Suprapubic skin (tissue), 4 donors: ENCODE results near the gene PLPP7. TPM values are rescaled to one million over a fixed set of nuclear protein-coding genes. Genes with fewer than 3 reads are reported as not detected.
"Not testable (repeated sequence)": the region's sequence is repeated elsewhere in the genome, so short reads cannot be mapped to it uniquely, and the experiment has no call there.

Source experiments
- DNase-seq, 2 donors: peaks; one replicate each; pipeline ENCODE4 v3.0.0-alpha.2; 2019; ENCODE audit warnings: low spot score in 2 of 2
- H3K27ac ChIP-seq: fragments of 200-600 bp; sonication (generic); one replicate; pipeline ENCODE4 v1.5.1; 2019
- H3K27me3 ChIP-seq: fragments of 200-600 bp; sonication (generic); one replicate; pipeline ENCODE4 v1.5.1; 2019
- H3K36me3 ChIP-seq: fragments of 200-600 bp; sonication (generic); one replicate; pipeline ENCODE4 v1.5.1; 2019
- H3K4me1 ChIP-seq: fragments of 200-600 bp; sonication (generic); one replicate; pipeline ENCODE4 v1.5.1; 2019
- H3K4me3 ChIP-seq: fragments of 200-600 bp; sonication (generic); one replicate; pipeline ENCODE4 v1.5.1; 2019; ENCODE audit warnings: mild to moderate bottlenecking
- H3K9me3 ChIP-seq: fragments of 200-600 bp; sonication (generic); one replicate; pipeline ENCODE4 v1.5.1; 2019
- EP300 ChIP-seq: sonication (generic); formaldehyde crosslinking; IDR thresholded peaks from one replicate; pipeline ENCODE4 v1.6.1; 2017; ENCODE audit warnings: antibody characterized with exemption
- POLR2A ChIP-seq, 2 donors: fragments of 450-650 bp; IDR thresholded peaks; one replicate each; pipeline ENCODE4 v1.6.1; 2017; ENCODE audit warnings: antibody characterized with exemption in 2 of 2, mild to moderate bottlenecking in 2 of 2, moderate library complexity in 2 of 2
- POLR2AphosphoS5 ChIP-seq, 3 donors: sonication (generic); formaldehyde crosslinking; IDR thresholded peaks; one replicate each; pipeline ENCODE4 v1.6.1; 2017; ENCODE audit warnings: antibody characterized with exemption in 3 of 3
- WGBS: methylation state at CpG from one replicate; pipeline ENCODE4 v1.1.5; 2018; 5-methylcytosine and 5-hydroxymethylcytosine counted together
- total RNA-seq, 4 donors: library from RNA; depleted of rRNA; stranded (reverse); fragments of >200 nt; gene quantifications; one replicate each; pipeline ENCODE4 v1.1.0, GENCODE V29; 2016
- TF ChIP-seq, protein P1 (sequence below), 2 donors: fragments of 200-600 bp in 1 of 2; fragments of 450-650 bp in 1 of 2; sonication (generic) in 1 of 2; IDR thresholded peaks; one replicate each; pipeline ENCODE4 v1.5.1; 2016 to 2019; ENCODE audit warnings: antibody characterized with exemption in 2 of 2, mild to moderate bottlenecking in 1 of 2, moderate library complexity in 1 of 2

The PLPP7 gene
- total RNA-seq, 4 donors from 2014 or later, result 0.80 to 1.1 (median 0.92) TPM

DNA sequence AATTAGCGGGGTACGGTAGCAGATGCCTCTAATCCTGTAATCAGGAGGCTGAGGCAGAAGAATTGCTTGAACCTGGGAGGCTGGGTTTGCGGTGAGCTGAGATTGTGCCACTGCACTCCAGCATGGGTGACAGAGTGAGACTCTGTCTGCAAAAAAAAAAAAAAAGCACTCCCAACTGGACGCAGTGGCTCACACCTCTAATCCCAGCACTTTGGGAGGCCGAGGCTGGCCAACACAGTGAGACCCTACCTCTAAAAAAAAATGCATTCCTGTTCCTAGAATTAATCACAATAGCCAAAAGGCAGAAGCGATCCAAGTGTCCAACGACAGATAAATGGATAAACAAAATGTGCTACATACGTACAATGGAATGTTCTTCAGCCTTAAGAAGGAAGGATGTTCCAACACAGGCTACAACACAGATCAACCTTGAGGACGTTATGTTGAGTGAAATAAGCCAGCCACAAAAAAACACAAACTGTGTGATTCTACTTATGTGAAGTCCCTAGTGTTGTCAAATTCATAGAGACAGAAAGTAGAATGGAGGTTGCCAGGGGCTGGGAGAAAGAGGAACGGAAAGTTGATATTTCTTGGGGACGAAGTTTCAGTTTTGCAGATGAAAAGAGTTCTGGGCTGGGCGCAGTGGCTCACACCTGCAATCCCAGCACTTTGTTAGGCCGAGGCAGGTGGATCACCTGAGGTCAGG is 27.0 kb upstream of the PLPP7 start:
- no peak for DNase-seq
- Histone ChIP-seq H3K4me3 (no peak overlapping the region), H3K4me1 (peaks cover 10% of the 10 kb centered on the region), H3K27ac (no peak overlapping the region), H3K36me3 (peaks cover 18% of the 10 kb centered on the region), H3K9me3 (no peaks in the 10 kb centered on the region), H3K27me3 (no peaks in the 10 kb centered on the region)
- no peak for TF ChIP-seq POLR2A (IDR thresholded peaks at IDR 0.05)
- no peak for TF ChIP-seq POLR2AphosphoS5 (IDR thresholded peaks at IDR 0.05)
- TF ChIP-seq, protein P1, sequence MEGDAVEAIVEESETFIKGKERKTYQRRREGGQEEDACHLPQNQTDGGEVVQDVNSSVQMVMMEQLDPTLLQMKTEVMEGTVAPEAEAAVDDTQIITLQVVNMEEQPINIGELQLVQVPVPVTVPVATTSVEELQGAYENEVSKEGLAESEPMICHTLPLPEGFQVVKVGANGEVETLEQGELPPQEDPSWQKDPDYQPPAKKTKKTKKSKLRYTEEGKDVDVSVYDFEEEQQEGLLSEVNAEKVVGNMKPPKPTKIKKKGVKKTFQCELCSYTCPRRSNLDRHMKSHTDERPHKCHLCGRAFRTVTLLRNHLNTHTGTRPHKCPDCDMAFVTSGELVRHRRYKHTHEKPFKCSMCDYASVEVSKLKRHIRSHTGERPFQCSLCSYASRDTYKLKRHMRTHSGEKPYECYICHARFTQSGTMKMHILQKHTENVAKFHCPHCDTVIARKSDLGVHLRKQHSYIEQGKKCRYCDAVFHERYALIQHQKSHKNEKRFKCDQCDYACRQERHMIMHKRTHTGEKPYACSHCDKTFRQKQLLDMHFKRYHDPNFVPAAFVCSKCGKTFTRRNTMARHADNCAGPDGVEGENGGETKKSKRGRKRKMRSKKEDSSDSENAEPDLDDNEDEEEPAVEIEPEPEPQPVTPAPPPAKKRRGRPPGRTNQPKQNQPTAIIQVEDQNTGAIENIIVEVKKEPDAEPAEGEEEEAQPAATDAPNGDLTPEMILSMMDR (IDR thresholded peaks at IDR 0.05), result no peak
- TF ChIP-seq EP300, result no peak
- 87% methylated on average over 13 of the region's 13 CpGs for WGBS

DNA sequence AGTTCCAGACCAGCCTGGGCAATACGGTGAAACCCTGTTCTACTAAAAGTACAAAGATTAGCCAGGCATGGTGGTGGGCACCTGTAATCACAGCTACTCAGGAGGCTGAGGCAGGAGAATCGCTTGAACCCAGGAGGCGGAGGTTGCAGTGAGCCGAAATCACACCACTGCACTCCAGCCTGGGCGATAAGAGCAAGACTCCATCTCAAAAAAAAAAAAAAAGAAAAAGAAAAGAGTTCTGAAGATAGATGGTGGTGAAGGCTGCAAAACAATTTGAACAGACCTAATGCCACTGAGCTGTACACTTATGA is 26.5 kb upstream of the PLPP7 start:
- H3K4me3 ChIP-seq, DNase-seq, H3K27ac ChIP-seq, H3K27me3 ChIP-seq, H3K9me3 ChIP-seq: not testable (repeated sequence)
- WGBS, result 87% methylated on average over 5 of the region's 5 CpGs
- H3K36me3 ChIP-seq, result peaks cover 18% of the 10 kb centered on the region
- H3K4me1 ChIP-seq, result peaks cover 10% of the 10 kb centered on the region

DNA sequence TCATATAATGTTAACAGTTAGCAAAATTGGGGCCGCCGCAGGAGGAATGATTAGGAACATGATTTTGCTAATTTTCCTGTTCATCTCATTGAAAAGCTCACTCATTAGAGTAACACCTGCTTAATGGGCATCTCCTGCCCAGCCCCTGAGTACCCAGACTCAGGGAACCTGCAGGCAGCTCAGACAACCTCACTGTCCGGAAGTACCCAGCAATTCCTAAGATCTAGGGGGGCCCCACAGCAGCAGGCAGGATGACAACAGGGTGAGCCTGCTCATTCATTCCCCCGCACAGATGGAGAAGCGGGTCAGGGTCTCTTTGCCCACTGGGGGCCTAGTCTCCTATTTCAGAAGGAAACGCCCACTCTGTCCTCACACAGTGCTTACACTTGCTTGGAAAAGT is 25.8 kb upstream of the PLPP7 start:
- TF ChIP-seq EP300 (no peak), POLR2A (IDR thresholded peaks at IDR 0.05) (no peak), POLR2AphosphoS5 (IDR thresholded peaks at IDR 0.05) (no peak)
- TF ChIP-seq, protein P1 (IDR thresholded peaks at IDR 0.05), result no peak
- DNase-seq, result no peak
- H3K27me3 ChIP-seq, result no peaks in the 10 kb centered on the region
- WGBS, result 96% methylated on average over 4 of the region's 6 CpGs
- H3K27ac ChIP-seq, result no peak overlapping the region
- H3K9me3 ChIP-seq, result no peaks in the 10 kb centered on the region
- H3K36me3 ChIP-seq, result peaks cover 18% of the 10 kb centered on the region
- H3K4me3 ChIP-seq, result no peak overlapping the region
- H3K4me1 ChIP-seq, result peaks cover 10% of the 10 kb centered on the region

DNA sequence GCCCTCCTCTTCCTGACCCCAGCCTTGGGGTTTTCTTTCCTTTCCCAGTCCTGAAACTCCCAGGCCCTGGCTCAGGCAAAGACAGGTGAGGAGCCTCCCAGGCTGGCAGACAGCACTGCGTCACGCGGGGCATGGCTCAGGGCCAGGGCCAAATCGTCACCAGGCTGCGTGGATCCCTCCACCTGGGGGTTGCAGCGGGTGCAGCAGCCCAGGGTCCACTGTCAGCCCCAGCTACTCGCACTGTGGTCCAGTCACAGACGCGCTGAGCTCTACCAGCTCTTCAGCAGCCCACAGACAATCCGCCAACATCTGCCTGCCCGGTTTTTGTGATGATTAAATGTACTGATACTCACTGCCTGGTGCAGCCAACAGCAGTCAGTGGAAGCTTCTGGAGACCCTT is 25.3 kb upstream of the PLPP7 start:
- Histone ChIP-seq H3K4me3 (no peak overlapping the region), H3K27me3 (no peaks in the 10 kb centered on the region), H3K4me1 (peaks cover 10% of the 10 kb centered on the region), H3K9me3 (no peaks in the 10 kb centered on the region), H3K27ac (no peak overlapping the region), H3K36me3 (peaks cover 18% of the 10 kb centered on the region)
- no peak for DNase-seq
- WGBS, result 55% methylated on average over 10 of the region's 11 CpGs
- TF ChIP-seq EP300, result no peak
- TF ChIP-seq, protein P1 (IDR thresholded peaks at IDR 0.05), result no peak
- no peak for TF ChIP-seq POLR2AphosphoS5 (IDR thresholded peaks at IDR 0.05)
- no peak for TF ChIP-seq POLR2A (IDR thresholded peaks at IDR 0.05)

DNA sequence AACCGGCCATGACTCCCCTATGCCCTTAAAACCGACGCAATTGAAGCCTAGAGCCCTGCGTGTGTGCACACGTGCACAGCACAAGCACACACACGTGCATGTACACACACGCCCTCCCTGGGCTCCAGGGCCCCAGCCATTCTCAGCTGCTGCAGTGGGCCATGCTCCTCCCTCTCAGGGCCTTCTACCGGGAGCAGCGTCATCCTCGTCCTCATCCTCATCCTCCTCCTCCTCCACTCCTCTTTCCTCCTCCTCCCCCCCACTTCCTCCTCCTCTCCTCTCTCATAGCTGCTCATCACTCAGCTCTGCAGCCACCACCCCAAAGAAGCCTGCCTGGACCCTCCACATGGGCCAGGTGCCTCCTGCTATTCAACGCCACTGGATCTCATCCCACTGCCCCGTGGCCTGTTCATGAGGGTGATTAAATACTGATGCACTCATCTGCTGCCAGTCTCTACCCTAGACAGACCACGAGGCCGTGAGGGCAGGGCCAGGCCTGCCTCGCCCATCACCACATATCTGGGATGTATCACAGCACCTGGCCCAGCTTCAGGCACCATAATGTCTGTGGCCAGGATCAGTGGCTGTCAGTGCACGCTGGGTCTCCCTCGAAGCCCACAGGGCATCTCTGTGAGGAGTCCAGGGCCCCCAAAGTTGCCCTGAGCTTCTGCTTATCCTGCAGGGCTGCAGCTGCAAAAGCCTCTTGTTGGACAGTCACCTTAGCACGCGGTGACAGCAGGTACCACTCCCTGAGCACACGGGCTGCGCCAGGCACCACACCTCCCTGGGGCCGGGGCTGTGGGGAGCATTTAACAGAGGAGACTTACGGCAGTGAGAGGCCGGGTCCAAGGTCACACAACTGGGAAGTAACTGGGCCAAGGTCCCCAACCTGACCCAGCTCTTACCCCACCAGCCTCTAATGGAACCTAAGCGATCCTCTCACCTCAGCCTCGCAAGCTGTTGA is 23.0 kb upstream of the PLPP7 start:
- WGBS, result 46% methylated on average over 21 of the region's 26 CpGs
- Histone ChIP-seq H3K4me1 (peaks cover 16% of the 10 kb centered on the region), H3K9me3 (no peaks in the 10 kb centered on the region), H3K27ac (no peak overlapping the region), H3K36me3 (no peaks in the 10 kb centered on the region), H3K27me3 (no peaks in the 10 kb centered on the region), H3K4me3 (no peak overlapping the region)
- TF ChIP-seq, protein P1 (IDR thresholded peaks at IDR 0.05), result no peak
- TF ChIP-seq EP300 (no peak), POLR2AphosphoS5 (IDR thresholded peaks at IDR 0.05) (no peak), POLR2A (IDR thresholded peaks at IDR 0.05) (no peak)
- no peak for DNase-seq
